ENCODE data around the gene TAGLN.

DNA sequence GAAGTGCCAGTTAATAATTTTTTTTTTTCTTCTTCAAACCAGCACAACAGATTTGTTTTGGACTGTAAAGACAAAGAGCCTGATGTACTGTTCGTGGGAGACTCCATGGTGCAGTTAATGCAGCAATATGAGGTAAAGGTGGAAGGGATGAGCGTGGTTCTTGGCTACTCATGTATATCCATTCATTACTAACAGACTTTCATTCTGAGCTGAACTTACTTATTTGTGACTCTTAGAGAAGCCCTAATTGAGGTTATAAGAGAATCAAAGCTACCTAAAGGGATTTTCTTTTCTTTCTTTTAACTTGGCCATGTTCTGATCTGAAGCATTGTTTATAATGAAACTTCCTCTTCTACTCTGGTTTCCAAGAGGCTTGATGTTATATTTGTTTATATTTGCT, 39.3 kb upstream of the TAGLN start:
- no peak for TF ChIP-seq EZH2 (IDR thresholded peaks at IDR 0.05; ENCODE audit: borderline replicate concordance, low read depth, low read length, severe bottlenecking)
- TF ChIP-seq, protein P1, sequence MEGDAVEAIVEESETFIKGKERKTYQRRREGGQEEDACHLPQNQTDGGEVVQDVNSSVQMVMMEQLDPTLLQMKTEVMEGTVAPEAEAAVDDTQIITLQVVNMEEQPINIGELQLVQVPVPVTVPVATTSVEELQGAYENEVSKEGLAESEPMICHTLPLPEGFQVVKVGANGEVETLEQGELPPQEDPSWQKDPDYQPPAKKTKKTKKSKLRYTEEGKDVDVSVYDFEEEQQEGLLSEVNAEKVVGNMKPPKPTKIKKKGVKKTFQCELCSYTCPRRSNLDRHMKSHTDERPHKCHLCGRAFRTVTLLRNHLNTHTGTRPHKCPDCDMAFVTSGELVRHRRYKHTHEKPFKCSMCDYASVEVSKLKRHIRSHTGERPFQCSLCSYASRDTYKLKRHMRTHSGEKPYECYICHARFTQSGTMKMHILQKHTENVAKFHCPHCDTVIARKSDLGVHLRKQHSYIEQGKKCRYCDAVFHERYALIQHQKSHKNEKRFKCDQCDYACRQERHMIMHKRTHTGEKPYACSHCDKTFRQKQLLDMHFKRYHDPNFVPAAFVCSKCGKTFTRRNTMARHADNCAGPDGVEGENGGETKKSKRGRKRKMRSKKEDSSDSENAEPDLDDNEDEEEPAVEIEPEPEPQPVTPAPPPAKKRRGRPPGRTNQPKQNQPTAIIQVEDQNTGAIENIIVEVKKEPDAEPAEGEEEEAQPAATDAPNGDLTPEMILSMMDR (IDR thresholded peaks at IDR 0.05; ENCODE audit: borderline replicate concordance, extremely low read depth, low read length, poor library complexity, severe bottlenecking): no peak
